GM21367 (cell line): ENCODE results near the gene FBRS.
"Not testable (repeated sequence)": the region's sequence is repeated elsewhere in the genome, so short reads cannot be mapped to it uniquely, and the experiment has no call there.

ENCODE experiments used
- ATAC-seq: cut with Tn5 transposase; IDR thresholded peaks from one replicate; pipeline ENCODE4 v1.9.1; 2021; ENCODE audit not compliant: unreplicated experiment

Gene FBRS

DNA sequence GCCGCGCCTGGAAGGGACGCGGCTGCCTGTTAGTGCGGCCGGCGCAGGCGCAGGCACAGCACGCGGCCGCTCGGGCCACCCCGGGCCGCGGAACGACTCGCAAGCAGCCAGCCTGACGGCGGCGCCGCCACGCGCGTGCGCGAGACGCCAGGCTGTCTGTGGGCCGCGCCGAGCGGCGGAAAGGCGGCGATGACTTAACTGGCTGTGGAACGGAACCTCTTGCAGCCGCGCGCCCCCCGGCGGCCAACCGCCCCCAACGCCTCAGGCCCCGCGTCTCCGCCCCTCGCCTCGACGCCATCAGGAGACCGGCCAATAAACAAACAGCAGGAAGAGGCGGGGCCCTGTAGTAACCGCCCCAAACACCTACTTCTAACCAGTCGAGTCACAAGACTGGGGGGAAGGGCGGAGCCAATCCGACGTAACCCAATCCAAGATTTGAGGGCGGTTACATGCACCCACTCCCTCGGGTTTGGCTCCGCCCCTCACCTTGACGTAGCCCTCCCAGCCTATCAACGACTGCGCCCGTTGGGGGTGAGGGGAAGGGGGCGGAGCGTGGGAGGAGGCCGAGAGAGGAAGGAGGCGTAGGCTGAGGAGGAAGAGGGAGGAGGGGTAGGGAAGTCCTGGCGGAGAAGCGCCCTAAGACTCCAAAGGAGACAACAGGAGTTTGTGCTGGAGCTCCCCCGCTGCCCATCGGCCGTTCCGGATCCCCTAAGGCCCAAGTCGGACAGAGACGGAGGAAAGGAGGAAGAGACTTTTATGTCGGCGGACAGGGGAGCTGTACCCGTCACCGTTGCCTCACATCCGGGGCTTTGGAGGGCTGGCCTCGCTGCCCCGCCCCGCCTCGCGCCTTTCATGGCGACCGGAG, at the start of gene FBRS:
FBRS (plus strand) TSS at position 566 of the 865 bp plus-strand sequence. CDS start 1,088 bp downstream, outside the sequence.
- peak; percentile 61 for ATAC-seq

DNA sequence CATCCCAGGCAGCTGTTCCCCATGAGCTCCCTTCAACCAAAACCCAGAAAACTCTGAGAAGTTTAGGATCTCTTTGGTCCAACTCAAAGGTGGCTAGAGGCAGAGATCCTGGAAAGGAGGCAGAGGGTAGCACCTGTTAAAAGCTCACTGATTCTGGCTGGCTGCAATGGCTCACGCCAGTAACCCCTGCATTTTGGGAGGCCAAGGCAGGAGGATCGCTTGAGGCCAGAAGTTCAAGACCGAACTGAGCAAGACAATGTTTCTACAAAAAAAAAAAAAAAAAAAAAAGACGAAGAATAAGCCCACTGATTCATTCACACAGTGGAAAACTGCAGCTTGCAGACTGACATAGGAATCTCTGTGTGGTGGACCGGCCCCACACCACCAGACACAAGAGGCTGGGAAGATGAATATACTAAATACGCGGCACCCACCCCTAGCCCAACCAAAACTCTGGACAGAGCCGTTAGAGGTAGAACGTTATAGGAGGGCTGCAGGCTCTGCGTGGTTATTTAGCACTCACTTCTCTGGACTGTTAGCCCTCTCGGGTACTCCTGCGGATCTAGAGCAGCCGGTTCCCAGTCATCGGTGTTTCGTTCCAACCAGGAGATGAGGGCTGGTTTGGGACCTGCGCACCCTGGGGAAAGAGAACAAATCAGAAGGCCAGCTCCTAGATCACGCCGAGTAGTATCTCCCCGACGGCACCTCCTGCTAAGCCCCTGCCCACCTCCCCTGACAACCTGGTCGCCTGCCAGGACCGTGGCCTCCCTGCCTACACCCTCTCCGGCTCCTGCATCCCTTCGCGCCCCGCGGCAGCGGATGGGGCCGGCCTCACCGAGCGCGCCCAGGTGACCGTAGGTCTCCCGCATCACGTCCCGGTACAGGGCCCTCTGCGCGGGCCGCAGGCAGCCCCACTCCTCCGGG, 49.0 kb upstream of the FBRS start:
- ATAC-seq = peak; percentile 20

DNA sequence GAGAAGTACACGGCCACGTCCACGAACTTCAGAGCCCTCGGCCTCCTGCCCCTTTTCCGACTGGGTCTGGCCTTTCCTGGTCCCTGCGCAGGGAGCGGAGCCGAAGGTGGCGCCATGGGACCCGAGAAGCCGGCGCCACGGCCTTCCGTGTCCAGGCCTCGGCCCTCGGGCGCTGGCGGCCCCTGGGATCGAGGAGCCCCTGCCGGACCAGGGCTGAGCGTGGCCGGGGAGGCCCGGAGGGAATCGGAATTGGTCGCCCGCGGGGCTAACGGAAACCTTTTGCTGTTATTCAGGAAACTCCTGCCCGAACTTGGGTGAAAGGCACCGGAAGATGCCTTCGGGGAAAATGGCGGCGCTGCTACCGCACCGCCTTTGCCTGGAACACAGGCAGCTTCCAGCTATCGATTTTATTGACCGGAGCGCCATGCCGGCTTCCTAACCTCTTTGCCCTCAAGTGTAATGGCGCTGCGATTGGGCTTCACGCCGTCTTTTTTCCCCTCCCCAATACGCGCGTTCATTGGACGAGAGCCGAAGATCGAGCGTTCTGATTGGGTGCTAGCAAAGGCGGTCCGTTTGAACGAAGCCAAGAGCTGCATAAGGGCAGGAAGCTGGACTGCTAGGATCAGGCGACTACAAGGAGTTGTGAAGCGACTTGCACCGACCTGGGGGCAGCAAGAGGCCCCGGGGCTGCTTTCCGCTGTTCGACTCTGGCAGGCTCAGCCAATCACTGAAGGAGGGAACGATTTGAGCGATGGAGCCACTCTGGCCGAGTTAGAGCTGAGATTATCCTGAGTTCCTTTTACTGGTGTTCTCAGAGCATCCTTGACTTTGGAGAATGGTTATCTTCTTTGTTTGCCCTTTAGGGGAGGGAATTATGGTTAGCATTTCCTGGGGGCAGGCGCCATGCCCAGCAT, 48.0 kb upstream of the FBRS start, which contains the start of gene ZNF689:
ZNF689 (minus strand) TSS at position 464 of the 914 bp plus-strand sequence; CDS start at position 116, 348 bp downstream.
- ATAC-seq = peak; percentile 83

DNA sequence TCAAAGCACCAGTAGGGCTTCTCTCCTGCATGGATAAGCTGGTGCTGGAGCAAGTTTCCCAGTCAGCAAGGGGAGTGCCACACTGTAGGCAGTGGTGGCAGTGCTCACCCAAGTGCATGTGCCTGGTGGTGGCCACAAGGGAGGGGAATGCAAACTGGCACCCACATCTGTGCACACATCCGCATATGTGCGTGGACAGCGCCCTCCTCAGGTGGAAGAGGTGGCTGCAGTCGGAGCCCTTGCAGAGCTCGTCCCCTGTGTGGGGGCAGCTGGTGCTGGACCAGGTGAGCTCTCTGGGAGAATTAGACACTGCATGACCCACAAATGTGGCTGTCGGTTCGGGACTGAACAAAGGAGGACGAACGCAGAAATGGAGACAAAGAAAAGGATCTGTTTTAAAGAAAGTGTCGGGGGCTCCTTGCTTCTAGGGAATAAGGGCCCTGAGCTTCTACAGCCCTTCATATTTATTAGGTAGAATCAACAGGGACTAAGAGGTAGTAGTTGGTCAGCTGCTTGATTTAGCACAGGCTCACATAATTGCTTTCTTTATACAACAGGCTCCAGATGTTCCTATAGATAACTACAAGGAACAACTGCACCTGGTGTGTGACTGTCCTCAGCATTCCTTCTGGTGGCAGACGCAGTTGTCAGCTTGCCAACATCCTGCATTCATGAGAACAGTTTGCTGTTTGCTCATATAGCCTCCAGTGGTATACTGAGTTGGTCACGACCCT, 42.7 kb upstream of the FBRS start:
- ATAC-seq = no peak

DNA sequence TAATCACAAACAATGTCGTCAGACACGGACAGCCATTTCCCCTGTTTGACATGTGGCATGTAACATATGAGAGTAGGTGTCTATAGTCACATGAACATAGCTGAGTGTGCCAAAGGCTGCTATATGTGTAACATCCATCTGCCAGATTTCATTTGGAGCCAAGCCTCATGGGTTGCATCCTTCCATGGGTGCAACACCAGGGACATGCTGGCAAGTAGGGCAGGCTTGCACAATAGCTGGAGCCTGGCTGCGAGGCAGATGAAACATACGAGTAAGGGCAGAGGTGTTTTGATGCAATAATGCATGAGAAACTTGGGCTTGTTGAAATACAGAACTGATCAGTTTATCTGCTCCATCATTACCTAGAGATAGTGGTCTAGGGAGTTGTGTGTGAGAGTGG, 39.0 kb upstream of the FBRS start:
- no peak for ATAC-seq

DNA sequence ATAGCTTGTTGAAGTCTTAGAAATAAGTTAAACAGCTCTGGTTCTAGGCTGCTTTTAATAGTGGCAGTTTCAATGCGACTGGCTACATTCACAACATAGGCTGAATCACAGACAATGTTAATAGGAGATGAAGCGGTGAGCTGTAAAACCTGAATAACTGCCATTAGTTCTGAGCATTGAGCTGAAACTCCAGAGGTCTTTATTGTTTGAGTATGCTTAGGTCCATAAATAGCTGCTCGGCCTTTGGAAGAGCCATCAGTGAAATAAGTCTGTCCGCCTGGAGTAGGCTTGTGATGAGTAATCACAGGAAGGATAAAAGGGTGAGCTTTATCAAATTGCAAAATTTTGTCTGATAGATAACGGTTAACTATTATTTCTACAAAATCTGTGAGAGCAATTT, 38.6 kb upstream of the FBRS start:
- no peak for ATAC-seq

DNA sequence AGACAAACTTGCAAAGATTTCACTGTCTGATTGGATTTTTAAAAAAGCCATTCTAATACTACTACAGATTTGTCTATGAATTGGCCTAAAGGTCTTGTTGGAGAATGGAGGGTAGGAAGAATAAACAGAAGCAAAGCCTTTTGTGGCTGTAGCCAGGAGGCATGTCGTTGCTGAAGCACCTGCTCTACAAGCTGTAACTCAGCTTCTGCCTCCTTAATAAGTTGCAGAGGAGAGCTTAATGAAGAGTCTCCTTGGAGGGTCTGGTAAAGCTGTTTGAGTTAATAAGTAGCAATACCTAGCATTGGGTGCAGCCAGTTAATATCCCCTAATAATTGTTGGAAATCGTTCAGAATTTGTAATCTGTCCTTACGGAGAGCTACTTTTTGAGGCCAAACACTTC, 38.1 kb upstream of the FBRS start:
- ATAC-seq = no peak

DNA sequence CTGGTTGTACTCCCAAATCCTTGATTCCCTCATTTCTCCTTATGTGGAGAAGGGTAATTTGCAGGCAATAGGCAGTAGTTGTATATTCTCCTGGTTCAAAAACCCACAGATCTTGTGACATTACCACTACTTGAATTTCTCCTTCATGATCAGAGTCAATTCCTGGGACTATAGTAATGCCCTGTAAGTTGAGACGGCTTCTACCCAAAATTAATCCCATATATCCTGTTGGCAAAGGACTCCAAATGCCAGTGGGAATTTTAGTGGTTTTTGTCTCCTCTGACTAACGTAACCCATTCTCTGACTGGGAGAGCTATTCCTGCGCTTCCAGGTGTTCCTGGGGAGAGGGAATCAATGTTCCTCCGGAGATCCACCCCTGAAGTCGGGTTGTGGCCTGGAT, 36.5 kb upstream of the FBRS start:
- ATAC-seq = no peak

DNA sequence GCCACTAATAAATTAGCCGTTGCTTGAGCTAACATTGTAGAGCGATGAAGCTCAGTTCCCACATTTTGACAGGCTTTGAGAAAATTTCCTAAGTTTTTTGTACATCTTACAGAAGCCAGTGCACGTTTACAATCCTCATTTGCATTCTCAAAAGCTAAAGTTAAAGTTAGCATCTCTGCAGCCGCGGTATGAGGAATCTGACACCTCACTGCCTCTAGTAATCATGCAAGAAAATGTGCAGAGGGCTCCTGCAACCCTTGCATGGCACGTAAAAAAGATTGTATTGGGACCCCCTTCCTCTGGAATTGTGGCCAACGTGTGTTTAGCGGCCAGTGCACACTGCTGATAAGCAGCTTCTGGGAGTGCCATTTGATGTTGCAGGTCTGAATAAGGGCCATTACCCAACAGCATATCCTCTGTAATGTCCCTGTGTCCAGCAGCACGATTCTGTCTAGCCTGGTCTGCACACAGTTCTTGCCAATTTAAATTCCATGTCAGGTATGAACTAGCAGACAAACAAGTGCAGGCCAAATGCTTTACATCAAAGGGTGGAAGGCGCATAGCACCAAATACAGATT, 35.7 kb upstream of the FBRS start:
- no peak for ATAC-seq

DNA sequence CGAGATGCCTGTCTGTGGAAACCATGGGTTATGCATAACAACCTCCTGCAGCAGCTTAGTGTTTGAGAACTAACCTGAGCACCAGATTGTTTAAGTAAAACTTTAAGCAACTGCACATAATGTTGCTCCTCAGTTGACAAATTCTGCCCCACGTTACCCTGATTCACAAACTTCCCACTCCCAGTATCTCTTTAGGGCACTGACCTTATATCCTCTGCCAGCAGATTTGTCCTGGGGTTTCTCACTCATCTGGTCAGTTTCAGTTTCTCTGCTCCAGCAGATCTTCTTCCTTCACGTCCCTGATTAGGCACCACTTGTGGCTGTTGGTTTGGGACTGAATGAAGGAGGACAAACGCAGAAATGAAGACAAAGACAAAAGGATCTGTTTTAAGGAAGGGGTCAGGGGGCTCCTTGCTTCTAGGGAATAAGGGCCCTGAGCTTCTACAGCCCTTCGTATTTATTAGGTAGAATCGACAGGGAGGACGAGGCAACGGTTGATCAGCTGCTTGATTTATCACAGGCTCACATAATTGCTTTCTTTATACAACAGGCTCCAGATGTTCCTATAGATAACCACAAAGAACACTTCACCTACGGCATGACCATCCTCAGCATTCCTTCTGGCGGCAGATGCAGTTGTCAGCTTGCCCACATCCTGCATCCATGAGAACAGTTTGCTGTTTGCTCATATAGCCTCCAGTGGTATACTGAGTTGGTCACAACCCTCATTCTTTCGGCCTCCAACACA, 34.5 kb upstream of the FBRS start:
- no peak for ATAC-seq

DNA sequence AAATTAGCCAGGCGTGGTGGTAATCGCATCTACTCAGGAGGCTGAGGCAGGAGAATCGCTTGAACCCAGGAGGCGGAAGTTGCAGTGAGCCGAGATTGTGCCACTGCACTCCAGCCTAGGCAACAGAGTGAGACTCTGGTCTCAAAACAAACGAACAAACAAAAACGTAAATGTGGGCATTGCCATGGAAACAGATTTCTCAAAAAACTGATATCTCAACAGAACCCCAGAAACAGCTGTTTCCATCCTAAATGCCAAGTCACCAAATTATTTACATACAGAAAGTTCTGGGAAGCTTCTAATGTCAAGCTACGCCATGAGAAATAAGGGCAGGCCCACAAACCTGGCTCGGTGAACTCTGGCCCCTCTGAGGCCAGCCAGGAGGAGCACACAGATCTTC, 32.0 kb upstream of the FBRS start:
- ATAC-seq = no peak

DNA sequence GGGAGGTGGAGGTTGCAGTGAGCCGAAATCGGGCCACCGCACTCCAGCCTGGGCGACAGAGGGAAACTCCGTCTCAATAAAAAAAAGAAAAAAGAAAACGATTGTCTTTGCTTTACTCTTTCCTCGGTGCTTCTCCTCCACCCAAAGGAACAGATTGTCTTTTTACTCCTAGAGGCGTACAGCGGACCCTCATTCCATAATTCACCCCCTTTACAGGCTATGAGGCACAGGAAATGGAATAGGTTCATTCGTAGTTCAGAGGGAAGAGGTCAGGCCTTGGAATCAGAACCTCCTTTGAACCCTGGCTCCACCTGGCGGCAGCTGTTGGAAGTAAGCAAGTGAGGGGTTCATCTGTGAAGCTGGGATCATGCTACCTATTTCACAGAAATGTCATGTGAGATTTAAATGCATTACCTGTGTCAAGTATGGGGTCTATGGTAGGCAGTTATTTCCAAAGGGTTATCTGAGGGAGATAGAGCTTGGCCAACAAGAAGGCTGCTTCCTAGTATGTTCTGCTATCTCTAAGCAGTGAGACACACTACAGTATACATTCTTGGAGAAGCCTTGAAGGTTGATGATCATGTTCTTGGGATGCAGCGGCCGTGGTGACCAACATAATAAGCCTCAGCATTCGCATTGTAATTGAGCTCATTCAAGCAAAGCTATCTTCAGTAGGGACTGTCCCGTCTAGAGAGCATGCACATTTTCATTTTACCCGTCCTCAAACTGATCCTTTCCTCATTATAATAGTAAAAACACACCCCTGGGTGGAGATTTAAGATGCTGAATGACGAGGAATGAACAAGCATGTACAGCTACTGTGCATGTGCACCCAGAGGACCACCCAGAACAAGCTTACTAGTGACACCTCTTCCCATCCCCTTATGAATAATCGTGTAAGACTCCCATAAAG, 29.3 kb upstream of the FBRS start:
- ATAC-seq = no peak

DNA sequence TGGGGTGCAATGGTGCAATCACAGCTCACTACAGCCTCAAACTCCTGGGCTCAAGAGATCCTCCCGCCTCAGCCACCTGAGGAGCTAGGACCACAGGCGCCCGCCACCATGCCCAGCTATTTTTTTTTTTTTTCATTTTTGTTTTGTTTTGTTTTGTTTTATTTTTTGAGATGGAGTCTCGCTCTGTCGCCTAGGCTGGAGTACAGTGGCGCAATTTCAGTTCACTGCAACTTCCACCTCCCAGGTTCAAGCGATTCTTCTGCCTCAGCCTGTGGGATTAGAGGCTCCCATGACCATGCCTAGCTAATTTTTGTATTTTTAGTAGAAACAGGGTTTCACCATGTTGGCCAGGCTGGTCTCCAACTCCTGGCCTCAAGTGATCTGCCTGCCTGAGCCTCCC, 25.8 kb upstream of the FBRS start:
- ATAC-seq = not testable (repeated sequence)

DNA sequence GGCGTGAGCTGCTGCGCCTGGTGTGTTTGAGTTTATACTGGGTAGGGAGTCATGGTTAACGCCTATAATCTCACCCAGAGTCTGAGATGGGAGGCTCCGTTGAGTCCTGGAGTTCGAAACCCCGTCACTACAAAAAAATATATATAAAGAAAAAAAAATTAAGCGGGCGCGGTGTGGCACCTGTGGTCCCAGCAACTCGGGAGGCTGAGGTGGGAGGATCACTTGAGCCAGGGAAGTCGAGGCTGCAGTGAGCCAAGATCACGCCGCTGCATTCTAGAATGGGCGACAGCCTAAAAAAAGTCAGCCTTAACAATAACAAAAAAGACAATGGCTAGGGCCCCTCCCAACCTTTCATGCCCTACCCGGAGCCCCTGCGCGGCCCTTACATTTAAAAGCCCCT, 24.7 kb upstream of the FBRS start:
- no peak for ATAC-seq

DNA sequence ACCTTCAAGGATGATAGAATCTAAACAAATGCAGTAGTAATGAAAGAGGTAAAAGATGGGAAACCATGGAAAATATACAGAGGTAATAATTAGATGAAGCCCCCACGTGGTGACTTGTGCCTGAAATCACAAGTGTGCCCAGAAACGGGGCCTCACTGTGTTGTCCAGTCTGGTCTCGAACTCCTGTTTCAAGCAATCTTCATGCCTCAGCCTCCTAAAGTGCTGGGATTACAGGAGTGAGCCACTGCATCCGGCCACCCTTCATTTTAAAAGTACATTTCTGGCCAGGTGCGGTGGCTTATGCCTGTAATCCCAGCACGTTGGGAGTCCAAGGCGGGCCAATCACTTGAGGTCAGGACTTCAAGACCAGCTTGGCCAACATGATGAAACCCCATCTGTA, 21.6 kb upstream of the FBRS start:
- ATAC-seq = no peak

DNA sequence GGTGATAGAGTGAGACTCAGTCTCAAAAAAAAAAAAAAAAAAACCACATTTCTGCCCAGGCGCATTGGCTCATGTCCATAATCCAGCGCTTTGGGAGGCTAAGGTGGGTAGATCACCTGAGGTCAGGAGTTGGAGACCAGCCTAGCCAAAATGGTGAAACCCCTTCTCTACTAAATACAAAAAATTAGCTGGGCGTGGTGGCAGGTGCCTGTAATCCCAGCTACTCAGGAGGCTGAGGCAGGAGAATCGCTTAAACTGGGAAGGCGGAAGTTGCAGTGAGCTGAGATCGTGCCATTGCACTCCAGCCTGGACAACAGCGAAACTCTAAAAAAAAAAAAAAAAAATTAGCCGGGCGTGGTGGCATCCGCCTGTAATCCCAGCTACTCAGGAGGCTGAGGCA, 21.1 kb upstream of the FBRS start:
- ATAC-seq = not testable (repeated sequence)

DNA sequence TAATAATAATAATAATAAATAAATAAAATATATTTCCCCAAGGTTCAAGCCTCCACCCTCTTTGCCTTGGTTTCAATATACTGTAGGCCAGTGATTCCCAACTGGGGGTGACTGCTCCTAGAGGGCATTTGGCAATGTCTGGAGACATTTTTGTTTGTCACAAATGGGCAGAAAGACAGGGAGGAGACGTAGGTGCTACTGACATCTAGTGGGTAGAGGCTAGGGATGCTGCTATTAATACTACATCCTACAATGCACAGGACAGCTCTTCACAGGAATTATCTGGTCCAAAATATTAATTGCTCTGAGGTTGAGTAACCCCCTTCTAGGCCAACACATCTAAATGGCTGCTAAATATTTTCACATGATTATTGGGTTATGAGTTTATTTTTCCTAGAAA, 20.3 kb upstream of the FBRS start:
- ATAC-seq = no peak

DNA sequence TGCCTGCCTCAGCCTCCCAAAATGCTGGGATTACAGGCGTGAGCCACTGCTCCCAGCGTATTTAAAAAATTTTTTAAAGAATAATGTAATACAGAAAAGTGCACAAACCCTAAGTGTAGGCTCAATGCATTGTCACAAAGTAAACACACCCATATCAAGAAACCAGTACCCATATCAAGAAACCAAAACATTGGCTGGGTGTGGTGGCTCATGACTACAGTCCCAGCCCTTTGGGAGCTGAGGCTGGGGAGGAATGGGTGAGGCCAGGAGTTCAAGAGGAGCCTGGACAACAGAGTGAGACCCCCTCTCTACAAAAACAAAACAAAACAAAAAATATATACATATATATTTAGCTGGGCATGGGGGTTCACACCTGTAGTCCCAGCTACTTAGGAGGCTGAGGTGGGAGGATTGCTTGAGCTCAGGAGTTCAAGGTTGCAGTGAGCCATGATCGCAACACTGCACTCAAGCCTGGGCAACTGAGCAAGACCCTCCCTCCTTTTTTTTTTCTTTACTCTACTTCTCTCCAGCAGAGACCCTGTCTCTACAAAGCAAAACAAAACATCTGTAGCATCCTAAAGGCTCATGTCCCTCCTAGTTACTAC, 16.8 kb upstream of the FBRS start:
- ATAC-seq = no peak
